ENCODE measurements around the gene RRP7A.
"Not testable (repeated sequence)": the region's sequence is repeated elsewhere in the genome, so short reads cannot be mapped to it uniquely, and the experiment has no call there.

Gene RRP7A

GRCh38 chr22:42493393-42493792, 26.2 kb downstream of the RRP7A start:
- no peak for DNase-seq

- DNase-seq = no peak
These were observed 27.3 kb downstream of the RRP7A start for GRCh38 chr22:42492323-42492690.

GRCh38 chr22:42490243-42490832, 29.3 kb downstream of the RRP7A start:
- DNase-seq = no peak

- no peak for DNase-seq
These were observed 30.6 kb downstream of the RRP7A start for GRCh38 chr22:42489000-42489399.

- no peak for DNase-seq
These were observed 35.1 kb downstream of the RRP7A start for GRCh38 chr22:42484506-42484905.

- not testable (repeated sequence) for DNase-seq
These were observed 35.9 kb downstream of the RRP7A start for GRCh38 chr22:42483610-42484223.

- DNase-seq = no peak
These were observed 44.5 kb downstream of the RRP7A start for GRCh38 chr22:42475122-42475521.

- peak; percentile 74 for DNase-seq
These were observed 46.0 kb downstream of the RRP7A start for GRCh38 chr22:42473484-42474193.

GRCh38 chr22:42472671-42473070, 46.9 kb downstream of the RRP7A start:
- DNase-seq = no peak

GRCh38 chr22:42471441-42471840, 48.2 kb downstream of the RRP7A start:
- no peak for DNase-seq

GRCh38 chr22:42470366-42471082, 49.1 kb downstream of the RRP7A start:
- DNase-seq = peak; percentile 5

GRCh38 chr22:42468841-42469240, 50.8 kb downstream of the RRP7A start:
- DNase-seq = peak; percentile 43

- DNase-seq = no peak
These were observed 57.6 kb downstream of the RRP7A start for GRCh38 chr22:42462016-42462415.

- DNase-seq = no peak
These were observed 58.1 kb downstream of the RRP7A start for GRCh38 chr22:42461511-42461910.

Data from fibroblast of upper back skin (primary cell).